ENCODE data around the gene EHBP1.

EHBP1 gene

GRCh38 chr2:62783679-62784078 lies 78.2 kb downstream of the EHBP1 start:
- H3K27ac ChIP-seq, result peak overlapping the region; percentile 16; the same call in 1 of the 2 replicates
- TF ChIP-seq CTCF (conservative IDR thresholded peaks at IDR 0.05; ENCODE audit: low read depth), result no peak
- POLR2A ChIA-PET (ENCODE audit: low non-redundant PET), result no interaction called here
- CTCF ChIA-PET, result no interaction called here
- no peak for DNase-seq (ENCODE audit: low spot score)

- no peak for DNase-seq (ENCODE audit: low spot score)
- ChIA-PET POLR2A (ENCODE audit: low non-redundant PET) (no interaction called here), CTCF (no interaction called here)
- TF ChIP-seq CTCF (conservative IDR thresholded peaks at IDR 0.05; ENCODE audit: low read depth), result no peak
- H3K27ac ChIP-seq, result no peak overlapping the region
Measured at GRCh38 chr2:62784341-62784740, 78.8 kb downstream of the EHBP1 start.

GRCh38 chr2:62785216-62785615 lies 79.7 kb downstream of the EHBP1 start:
- CTCF ChIA-PET, result no interaction called here
- TF ChIP-seq CTCF (conservative IDR thresholded peaks at IDR 0.05; ENCODE audit: low read depth), result no peak

GRCh38 chr2:62785810-62786597 lies 80.5 kb downstream of the EHBP1 start:
- TF ChIP-seq CTCF (conservative IDR thresholded peaks at IDR 0.05; ENCODE audit: low read depth), result no peak
- POLR2A ChIA-PET (ENCODE audit: low non-redundant PET), result no interaction called here
- DNase-seq (ENCODE audit: low spot score), result peak; percentile 24
- CTCF ChIA-PET, result interaction anchor here (0.6 kb wide), 2 partner anchors 226 to 887 kb away, joined by 3 to 4 read pairs; no protein-coding TSS in a partner anchor
- H3K27ac ChIP-seq, result no peak overlapping the region

More at GRCh38 chr2:62785216-62785615, 79.7 kb downstream of the EHBP1 start:
- H3K27ac ChIP-seq, result no peak overlapping the region
- POLR2A ChIA-PET (ENCODE audit: low non-redundant PET), result no interaction called here
- no peak for DNase-seq (ENCODE audit: low spot score)

- CTCF ChIA-PET, result no interaction called here
- POLR2A ChIA-PET (ENCODE audit: low non-redundant PET), result no interaction called here
- DNase-seq (ENCODE audit: low spot score), result peak; percentile 22
Measured at GRCh38 chr2:62787386-62787785, 81.9 kb downstream of the EHBP1 start.

GRCh38 chr2:62789518-62789917 lies 84.0 kb downstream of the EHBP1 start:
- POLR2A ChIA-PET (ENCODE audit: low non-redundant PET), result no interaction called here
- CTCF ChIA-PET, result interaction anchor here (0.6 kb wide), 1 partner anchor 670 kb away, joined by 5 read pairs; no protein-coding TSS in a partner anchor
- no peak overlapping the region for H3K27ac ChIP-seq
- no peak for TF ChIP-seq CTCF (conservative IDR thresholded peaks at IDR 0.05; ENCODE audit: low read depth)
- no peak for DNase-seq (ENCODE audit: low spot score)

More at GRCh38 chr2:62787386-62787785, 81.9 kb downstream of the EHBP1 start:
- H3K27ac ChIP-seq, result no peak overlapping the region
- TF ChIP-seq CTCF (conservative IDR thresholded peaks at IDR 0.05; ENCODE audit: low read depth), result peak; percentile 43
